Upper lobe of right lung (tissue), 1 donor: ENCODE results near the gene PTAR1. TPM values are rescaled to one million over a fixed set of nuclear protein-coding genes. Genes with fewer than 3 reads are reported as not detected.

Source experiments
- ATAC-seq: fragments of 200-7000 bp; cut with Tn5 transposase; one replicate; pipeline ENCODE4 v1.9.1; 2020; ENCODE audit warnings: mild to moderate bottlenecking, moderate library complexity
- DNase-seq: peaks from one replicate; pipeline ENCODE4 v3.0.0-alpha.2; 2020
- H3K27ac ChIP-seq: fragments of 200-600 bp; one replicate; pipeline ENCODE4 v1.8.0; 2022
- H3K27me3 ChIP-seq: fragments of 200-600 bp; one replicate; pipeline ENCODE4 v1.8.0; 2022; ENCODE audit warnings: mild to moderate bottlenecking
- H3K36me3 ChIP-seq: fragments of 200-600 bp; one replicate; pipeline ENCODE4 v1.8.0; 2022
- H3K4me1 ChIP-seq: fragments of 200-600 bp; one replicate; pipeline ENCODE4 v1.8.0; 2022
- H3K4me3 ChIP-seq: fragments of 200-600 bp; one replicate; pipeline ENCODE4 v1.8.0; 2022; ENCODE audit warnings: mild to moderate bottlenecking
- H3K9me3 ChIP-seq: fragments of 200-600 bp; one replicate; pipeline ENCODE4 v1.8.0; 2022
- CTCF ChIP-seq: fragments of 200-600 bp; IDR thresholded peaks from one replicate; pipeline ENCODE4 v1.8.0; 2022; ENCODE audit warnings: antibody characterized with exemption
- intact Hi-C: fragments of 100-400 bp; cut with DNase I; formaldehyde crosslinking; loops from one replicate; pipeline ENCODE4 v1.11.0; 2022
- total RNA-seq: library from RNA; stranded (reverse); fragmentation: NEBNext Ultra II Directional; extraction: Animal tissue kit (Norgen Biotek cat#: 25700); gene quantifications from one replicate; pipeline ENCODE4 v1.2.1, GENCODE V29; 2021
- donor health status: DM: no; HTN: yes; CAD: no; lungs with severe emphysema.

PTAR1 gene
- total RNA-seq, 1 donor from 2014 or later: 48.9 TPM

GRCh38 chr9:69746859-69747560 is 12.8 kb downstream of the PTAR1 start:
- intact Hi-C loops: no loop called here
- Histone ChIP-seq H3K4me1 (no peaks in the 10 kb centered on the region), H3K36me3 (peaks cover 31% of the 10 kb centered on the region), H3K27me3 (no peaks in the 10 kb centered on the region), H3K9me3 (no peaks in the 10 kb centered on the region), H3K4me3 (no peak overlapping the region), H3K27ac (no peak overlapping the region)
- peak; percentile 39 for ATAC-seq
- no peak for DNase-seq
- TF ChIP-seq CTCF: no peak

GRCh38 chr9:69745716-69746437 is 13.9 kb downstream of the PTAR1 start:
- no peak overlapping the region for H3K4me3 ChIP-seq
- no peaks in the 10 kb centered on the region for H3K9me3 ChIP-seq
- no peak for TF ChIP-seq CTCF
- intact Hi-C loops: no loop called here
- H3K27ac ChIP-seq: no peak overlapping the region
- no peaks in the 10 kb centered on the region for H3K27me3 ChIP-seq
- DNase-seq (no peak), ATAC-seq (peak; percentile 26)
- H3K36me3 ChIP-seq: peaks cover 31% of the 10 kb centered on the region
- H3K4me1 ChIP-seq: no peaks in the 10 kb centered on the region

- H3K27me3 ChIP-seq: no peaks in the 10 kb centered on the region
- intact Hi-C loops: no loop called here
- H3K36me3 ChIP-seq: peaks cover 26% of the 10 kb centered on the region
- no peak overlapping the region for H3K27ac ChIP-seq
- ATAC-seq: no peak
- TF ChIP-seq CTCF: no peak
- H3K4me3 ChIP-seq: no peak overlapping the region
- H3K4me1 ChIP-seq: no peaks in the 10 kb centered on the region
- no peak for DNase-seq
- no peaks in the 10 kb centered on the region for H3K9me3 ChIP-seq
These were observed 15.0 kb downstream of the PTAR1 start for GRCh38 chr9:69744688-69745380.

- no peak for TF ChIP-seq CTCF
- Histone ChIP-seq H3K27ac (no peak overlapping the region), H3K4me3 (no peak overlapping the region), H3K36me3 (peaks cover 27% of the 10 kb centered on the region), H3K4me1 (no peaks in the 10 kb centered on the region), H3K27me3 (no peaks in the 10 kb centered on the region), H3K9me3 (no peaks in the 10 kb centered on the region)
- intact Hi-C loops: no loop called here
- DNase-seq: no peak
- no peak for ATAC-seq
These were observed 15.9 kb downstream of the PTAR1 start for GRCh38 chr9:69743930-69744329.

- no peaks in the 10 kb centered on the region for H3K27me3 ChIP-seq
- no peak for DNase-seq
- no peak for TF ChIP-seq CTCF
- no peak for ATAC-seq
- H3K4me1 ChIP-seq: no peaks in the 10 kb centered on the region
- H3K9me3 ChIP-seq: no peaks in the 10 kb centered on the region
- intact Hi-C loops: no loop called here
- no peak overlapping the region for H3K27ac ChIP-seq
- H3K36me3 ChIP-seq: peaks cover 27% of the 10 kb centered on the region
- no peak overlapping the region for H3K4me3 ChIP-seq
These were observed 18.8 kb downstream of the PTAR1 start for GRCh38 chr9:69740872-69741505.
